NCI-H1417 treated with DMSO at 0.1 percent for 48 hours (cell line): ENCODE data around the gene PTGES2.
A peak's percentile ranks its signal among the peaks of the same experiment; 100 is the strongest.
"Not testable (repeated sequence)": the region's sequence is repeated elsewhere in the genome, so short reads cannot be mapped to it uniquely, and the experiment has no call there.

ENCODE experiments used
- DNase-seq: peaks from one replicate; lab custom pipeline; 2025; lab: John Stamatoyannopoulos, UW

Gene PTGES2

DNA sequence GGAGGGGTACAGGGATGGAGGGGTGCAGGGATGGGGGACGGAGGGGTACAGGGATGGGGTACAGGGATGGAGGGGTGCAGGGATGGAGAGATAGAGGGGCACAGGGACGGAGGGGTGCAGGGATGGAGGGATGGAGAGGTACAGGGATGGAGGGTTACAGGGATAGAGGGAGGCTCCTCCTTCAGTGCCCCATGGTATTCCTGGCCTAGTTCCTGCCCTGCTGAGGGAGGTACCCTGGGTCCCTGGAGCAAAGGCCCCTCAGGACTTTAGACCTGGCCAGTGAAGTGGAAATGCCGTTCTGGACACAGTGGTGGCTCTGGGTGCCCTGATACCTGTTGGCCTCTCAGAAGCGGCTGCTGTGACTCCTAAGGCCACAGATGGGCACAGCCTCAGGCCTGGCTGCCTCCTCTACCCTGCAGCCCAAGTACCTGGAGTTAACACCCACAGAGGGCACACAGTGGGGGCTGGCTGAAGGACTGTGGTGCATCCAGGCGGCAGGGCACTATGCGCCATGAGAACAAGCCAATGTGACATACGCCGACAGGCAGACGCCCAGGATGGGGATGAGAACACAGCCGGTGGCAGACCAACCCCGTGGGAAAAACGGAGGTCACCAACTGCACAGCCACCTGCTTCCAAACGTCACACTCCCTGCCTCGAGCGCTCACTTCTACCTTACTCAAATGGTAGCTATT, 8.4 kb downstream of the PTGES2 start:
- DNase-seq = no peak

DNA sequence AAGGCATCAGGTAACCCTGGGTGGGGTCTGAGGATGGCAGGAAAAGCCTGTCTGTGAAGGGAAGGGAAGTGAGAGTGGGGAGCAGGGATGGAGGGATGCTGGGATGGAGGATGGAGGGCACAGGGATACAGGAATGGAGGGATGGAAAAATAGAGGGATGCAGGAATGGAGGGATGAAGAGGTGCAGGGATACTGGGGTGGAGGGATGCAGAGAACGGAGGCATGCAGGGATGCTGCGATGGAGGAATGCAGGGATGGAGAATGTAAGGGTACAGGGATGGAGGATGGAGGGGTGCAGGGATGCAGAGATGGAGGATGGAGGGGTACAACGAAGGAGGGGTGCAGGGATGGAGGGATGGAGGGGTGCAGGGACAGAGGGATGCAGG, 9.1 kb downstream of the PTGES2 start:
- DNase-seq = no peak

DNA sequence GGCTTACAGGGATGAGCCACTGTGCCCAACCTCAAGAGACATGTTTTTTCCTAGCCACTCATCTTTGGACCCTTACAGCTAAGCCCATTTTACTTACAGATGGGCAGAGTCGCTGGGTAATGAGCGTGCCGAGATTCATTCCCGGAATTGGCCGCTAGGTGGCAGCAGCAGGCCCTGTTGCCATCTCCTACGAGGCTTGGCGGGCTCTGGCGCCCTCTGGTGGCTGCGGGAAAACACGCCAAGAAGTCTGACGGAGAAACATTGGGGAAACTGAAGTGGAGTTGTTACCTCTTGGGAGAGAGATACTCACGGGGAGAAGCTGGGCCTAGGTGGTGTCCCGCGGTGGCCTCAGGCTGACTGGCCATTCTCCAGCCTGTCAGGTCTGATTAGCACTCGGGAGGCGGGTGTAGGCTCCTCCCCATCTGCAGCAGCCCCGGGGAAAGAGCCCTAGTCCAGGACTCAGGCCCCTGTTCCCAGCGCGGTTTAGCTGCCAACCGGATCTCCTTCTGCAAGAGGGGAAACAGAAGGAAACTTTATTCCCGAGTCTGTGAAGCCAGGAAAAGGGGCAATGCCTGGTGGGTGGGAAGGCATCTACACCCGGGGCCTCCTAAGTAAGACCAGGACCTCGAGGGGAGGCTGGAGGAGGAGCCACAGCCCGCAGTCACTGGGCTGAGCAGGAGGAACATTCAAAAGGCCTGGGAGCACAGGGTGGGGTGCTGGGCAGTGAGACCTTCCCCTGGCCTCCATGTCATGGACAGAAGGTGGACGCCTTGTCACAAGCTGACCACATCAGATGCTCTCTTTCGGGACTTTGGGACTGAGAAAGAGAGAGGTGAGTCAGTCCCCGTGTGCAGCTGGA, 9.7 kb downstream of the PTGES2 start:
- DNase-seq = peak; percentile 66

DNA sequence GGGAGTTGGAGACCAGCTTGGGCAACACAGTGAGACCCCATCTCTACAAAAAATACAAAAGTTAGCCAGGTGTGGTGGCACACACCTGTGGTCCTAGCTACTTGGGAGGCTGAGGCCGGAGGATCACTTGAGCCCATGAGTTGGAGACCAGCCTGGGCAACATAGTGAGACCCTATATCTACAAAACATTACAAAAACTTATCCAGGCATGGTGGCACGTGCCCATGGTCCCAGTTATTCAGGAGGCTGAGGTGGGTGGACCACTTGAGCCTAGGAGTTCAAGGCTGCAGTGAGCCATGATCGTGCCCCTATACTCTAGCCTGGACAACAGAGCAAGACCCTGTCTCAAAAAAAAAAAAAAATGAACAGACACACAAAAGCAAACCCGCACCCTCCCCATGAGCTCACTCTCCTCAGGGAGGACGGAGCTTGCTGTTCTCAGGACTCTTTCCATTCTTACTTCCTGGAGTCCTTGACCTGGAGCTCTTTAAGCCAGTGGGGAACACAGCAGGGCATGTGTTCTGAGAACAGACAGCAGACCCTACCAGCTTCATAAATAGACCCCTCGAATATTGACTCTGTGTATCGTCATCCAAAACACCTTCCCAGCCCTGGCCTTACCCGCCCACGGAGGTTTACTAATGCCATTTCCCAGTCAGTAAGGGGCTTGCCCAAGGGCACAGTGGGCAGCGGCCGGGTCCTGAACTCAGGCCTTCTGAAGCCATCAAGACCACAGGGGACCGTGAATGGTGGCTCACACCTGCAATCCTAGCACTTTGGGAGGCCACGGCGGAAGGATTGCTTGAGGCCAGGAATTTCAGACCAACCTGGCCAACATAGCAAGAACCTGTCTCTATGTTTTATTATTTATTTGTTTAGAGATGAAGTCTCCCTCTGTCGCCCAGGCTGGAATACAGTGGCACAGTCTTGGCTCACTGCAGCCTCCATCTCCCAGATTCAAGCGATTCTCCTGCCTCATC, 11.1 kb downstream of the PTGES2 start:
- no peak for DNase-seq

DNA sequence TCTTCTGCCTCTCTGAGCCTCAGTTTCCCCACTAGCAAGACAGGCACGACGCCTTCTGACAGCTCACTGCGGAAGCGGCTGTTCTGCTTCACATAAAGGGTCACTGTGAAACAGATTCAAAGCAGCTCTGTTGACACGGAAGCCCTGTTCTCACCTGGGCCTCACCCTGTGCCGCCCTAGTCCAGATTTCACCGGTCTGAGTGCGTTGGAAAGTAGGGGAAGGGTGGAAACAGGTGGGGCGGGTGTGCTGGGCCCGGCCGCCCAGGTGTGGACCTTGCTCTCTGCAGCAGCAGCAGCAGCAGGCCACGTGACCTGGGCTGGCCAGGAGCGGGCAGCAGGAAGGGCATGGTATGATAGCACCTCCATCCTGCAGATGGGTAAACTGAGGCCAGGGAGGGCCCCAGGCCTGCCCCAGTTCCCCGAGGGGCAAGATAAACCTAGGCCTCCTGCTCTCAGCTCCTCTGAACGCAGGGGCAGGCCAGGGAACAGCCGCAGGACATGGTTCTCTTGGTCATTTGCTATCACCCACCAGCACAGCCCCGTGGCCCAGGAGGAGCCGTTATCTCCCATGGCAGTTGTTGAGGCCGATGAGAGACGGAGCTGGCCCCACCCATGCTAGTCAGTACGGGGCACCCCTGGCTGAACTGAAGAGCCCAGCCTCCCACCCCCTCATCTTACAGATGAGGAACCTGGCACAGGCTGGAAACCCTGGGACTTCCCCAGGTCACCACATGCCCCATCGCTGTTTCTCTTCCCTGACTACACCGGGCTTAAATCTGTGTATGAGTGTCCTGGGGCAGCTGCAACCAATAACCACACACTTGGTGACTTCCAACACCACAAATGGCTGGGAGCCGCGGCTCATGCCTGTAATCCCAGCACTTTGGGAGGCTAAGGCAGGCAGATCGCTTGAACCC, 12.1 kb downstream of the PTGES2 start:
- DNase-seq = no peak

DNA sequence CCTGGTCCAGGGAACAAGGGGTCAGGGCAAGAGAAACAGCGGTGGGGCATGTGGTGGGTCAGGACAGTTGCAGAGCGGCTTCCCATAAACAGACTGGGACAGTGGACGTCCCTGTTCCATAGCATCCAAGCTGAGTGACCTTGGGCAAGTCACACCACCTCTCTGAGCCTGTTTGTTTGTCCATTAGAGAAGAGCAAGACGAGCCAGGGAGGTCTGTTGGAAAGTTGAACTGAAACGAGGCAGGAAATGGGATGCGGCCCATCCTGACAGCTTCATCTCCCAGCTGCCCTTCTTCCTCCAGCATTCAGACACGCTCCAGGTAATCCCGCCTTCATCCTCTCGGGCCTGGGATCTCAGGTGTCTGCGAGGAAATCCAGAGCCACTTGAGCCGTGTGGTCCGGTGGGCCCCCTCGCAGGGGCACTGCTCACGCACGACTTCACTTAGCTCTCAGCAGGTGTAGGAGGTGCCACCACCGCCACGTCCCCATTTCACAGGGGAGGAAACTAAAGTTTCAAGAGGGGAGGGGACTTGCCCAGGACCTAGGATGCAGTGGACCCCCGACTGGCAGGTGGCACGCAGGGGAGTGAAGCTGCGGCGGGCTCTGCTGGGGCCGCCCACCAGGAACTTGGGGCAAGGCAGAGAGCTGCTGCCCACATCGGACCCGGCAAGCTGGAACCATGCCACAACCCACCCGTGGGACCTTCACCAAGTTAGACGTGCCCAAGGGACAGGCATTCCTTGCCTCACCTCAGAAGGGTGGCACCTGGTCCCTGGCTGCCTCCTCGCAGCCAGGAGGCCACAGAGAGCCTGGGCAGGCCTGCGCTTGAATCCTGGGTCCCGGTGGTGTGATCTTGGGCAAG, 13.0 kb downstream of the PTGES2 start:
- DNase-seq = no peak

DNA sequence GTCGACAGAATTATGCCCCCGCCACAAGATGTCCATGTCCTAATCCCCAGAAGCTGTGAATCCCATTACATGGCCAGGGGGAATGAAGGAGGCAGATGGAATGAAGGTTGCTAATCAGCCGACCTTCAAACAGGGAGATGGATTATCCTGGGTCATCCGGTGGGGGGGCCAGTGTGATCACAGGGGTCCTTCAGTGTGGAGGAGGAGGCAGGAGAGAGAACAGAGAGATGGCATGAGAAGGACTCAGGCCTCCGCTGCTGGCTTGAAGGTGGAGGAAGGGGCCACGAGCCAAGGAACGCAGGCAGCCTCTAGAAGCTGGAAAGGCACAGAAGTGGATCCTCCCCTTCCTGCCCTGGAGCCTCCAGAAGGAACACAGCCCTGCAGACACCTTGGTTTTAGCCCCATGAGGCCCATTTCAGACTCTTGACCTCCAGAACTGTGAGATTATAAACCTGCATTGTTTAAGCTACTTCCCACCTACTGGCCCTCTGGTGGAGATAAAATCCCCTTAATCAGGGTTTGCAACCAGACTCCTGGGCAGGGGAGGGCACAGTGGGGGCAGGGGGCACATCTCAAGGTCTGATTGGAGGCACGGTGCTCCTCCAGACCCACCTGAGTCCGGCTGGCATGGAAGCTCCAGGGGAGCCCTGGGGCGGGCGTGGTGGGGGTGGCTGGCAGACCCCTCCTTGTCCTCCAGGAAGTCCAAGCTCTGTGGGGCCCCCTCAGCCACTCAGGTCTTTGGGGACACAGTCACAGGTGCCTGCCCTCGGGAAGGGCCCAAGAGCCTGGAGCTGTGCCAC, 13.8 kb downstream of the PTGES2 start:
- no peak for DNase-seq

DNA sequence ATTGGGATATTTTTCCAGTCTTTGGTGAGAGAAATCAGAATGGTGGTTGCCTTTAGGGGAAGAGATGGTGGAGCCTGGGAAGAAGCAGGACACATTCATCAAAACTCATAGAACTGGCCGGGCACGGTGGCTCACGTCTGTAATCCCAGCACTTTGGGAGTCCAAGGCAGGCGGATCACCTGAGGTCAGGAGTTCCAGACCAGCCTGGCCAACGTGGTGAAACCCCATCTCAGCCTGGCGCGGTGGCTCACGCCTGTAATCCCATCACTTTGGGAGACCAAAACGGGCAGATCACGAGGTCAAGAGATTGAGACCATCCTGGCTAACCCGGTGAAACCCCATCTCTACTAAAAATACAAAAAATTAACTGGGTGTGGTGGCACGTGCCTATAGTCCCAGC, 15.8 kb downstream of the PTGES2 start:
- DNase-seq = not testable (repeated sequence)

DNA sequence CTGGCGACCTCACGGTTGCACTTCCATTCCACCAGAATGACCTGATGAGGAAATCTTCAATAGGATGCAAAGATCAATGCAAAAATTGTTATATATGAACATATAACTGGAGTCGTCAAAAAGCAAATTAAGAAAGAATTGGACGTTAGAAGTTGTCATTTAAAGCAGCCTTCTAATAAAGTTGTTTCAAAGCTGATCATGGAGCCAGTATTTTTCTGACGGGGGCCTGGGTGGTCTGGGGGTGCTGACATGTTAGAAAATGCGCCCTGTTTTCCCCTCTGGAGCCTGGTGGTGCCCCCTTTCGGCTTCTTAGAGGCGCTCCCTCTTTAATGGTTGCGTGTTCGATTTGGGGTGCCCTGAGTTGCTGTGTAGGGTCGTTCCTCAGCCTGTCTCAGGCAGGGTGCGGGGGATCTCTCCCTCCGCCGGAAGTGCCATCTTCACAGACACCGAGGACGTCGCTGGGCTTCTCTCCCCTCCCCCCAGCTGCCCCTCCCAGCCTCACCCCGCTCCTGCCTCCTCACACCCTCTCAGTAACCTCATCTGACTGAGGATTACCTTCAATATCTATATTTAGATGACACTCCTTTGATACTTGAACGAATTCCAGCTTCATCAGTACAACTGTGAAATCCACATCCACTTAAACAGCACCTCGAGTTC, 18.3 kb downstream of the PTGES2 start:
- no peak for DNase-seq

DNA sequence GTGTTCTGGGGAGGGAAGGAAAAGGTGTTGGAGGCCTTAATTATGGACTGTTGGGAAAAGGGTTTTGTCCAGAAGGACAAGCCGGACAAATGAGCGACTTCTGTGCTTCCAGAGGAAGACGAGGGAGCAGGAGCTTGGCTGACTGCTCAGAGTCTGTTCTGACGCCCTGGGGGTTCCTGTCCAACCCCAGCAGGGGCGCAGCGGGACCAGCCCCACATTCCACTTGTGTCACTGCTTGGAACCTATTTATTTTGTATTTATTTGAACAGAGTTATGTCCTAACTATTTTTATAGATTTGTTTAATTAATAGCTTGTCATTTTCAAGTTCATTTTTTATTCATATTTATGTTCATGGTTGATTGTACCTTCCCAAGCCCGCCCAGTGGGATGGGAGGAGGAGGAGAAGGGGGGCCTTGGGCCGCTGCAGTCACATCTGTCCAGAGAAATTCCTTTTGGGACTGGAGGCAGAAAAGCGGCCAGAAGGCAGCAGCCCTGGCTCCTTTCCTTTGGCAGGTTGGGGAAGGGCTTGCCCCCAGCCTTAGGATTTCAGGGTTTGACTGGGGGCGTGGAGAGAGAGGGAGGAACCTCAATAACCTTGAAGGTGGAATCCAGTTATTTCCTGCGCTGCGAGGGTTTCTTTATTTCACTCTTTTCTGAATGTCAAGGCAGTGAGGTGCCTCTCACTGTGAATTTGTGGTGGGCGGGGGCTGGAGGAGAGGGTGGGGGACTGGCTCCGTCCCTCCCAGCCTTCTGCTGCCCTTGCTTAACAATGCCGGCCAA, 19.1 kb downstream of the PTGES2 start:
- DNase-seq = no peak

DNA sequence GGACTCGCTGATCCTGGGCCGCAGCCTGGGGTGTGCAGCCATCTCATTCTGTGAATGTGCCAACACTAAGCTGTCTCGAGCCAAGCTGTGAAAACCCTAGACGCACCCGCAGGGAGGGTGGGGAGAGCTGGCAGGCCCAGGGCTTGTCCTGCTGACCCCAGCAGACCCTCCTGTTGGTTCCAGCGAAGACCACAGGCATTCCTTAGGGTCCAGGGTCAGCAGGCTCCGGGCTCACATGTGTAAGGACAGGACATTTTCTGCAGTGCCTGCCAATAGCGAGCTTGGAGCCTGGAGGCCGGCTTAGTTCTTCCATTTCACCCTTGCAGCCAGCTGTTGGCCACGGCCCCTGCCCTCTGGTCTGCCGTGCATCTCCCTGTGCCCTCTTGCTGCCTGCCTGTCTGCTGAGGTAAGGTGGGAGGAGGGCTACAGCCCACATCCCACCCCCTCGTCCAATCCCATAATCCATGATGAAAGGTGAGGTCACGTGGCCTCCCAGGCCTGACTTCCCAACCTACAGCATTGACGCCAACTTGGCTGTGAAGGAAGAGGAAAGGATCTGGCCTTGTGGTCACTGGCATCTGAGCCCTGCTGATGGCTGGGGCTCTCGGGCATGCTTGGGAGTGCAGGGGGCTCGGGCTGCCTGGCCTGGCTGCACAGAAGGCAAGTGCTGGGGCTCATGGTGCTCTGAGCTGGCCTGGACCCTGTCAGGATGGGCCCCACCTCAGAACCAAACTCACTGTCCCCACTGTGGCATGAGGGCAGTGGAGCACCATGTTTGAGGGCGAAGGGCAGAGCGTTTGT, 19.9 kb downstream of the PTGES2 start:
- DNase-seq = no peak

DNA sequence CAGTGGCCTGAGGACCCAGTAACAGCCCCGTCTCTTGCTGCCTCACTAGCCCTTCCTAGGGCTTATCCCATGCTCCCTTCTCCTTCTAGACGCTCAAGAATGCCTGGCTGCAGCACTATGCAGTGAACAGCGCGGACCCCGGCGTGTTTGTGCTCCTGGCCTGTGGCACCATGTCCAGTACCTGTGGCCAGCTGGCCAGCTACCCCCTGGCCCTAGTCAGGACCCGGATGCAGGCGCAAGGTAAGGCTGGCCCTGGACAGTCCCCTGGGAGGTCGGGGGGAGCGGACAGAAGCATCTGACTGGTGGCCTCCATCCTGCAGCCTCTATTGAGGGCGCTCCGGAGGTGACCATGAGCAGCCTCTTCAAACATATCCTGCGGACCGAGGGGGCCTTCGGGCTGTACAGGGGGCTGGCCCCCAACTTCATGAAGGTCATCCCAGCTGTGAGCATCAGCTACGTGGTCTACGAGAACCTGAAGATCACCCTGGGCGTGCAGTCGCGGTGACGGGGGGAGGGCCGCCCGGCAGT, 20.5 kb downstream of the PTGES2 start:
- DNase-seq = no peak

DNA sequence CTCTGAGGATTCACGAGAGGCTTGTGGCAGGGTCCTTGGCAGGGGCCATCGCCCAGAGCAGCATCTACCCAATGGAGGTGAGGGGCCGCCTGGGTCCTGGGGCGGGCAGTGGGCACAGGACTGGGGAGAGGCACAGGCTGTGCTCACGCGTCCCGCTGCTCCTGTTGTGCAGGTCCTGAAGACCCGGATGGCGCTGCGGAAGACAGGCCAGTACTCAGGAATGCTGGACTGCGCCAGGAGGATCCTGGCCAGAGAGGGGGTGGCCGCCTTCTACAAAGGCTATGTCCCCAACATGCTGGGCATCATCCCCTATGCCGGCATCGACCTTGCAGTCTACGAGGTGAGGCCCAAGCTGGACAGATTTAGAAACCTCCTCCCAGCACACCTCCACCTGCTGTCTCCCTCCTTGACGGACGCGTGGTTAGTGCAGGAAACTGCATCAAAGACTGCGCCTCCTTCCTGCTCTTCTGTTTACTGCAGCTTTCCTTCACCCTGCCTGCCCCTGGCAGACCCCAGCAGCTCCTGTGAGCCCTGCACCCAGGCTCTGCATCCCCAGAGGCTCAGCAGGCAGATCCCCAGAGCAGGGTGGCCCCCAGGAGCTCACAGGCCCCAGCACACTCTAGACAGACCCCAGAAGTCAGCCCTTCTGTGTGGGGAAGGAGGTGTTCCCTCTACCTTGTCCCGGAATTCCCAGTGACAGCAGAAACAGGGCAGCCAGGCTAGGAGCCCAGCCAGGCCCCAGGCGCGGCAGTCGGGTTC, 21.2 kb downstream of the PTGES2 start:
- no peak for DNase-seq

DNA sequence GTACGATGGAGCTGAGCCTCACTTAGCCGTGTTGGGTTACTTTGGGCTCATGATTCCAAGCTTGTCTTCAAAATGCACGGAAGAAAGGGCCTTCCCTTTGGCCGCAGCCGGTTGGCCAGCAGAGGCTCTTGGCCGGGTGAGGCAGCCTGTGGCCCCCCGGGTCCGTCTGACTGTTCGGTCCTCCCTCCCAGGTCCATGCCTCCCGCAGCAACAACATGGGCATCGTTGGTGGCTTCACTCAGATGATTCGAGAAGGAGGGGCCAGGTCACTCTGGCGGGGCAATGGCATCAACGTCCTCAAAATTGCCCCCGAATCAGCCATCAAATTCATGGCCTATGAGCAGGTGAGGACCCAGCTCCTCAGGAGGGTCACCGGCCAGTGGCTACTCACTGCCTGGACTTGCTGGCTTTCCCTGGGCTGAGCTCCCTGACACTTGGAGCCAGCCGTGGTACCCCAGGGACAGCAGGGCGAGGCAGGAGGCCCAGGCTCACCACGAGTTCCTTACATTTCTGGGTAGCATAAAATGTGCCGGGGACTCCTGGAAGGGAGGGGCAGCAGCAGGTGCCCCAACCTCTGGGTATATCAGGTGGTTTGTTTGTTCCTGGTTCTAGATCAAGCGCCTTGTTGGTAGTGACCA, 21.9 kb downstream of the PTGES2 start:
- DNase-seq = no peak

DNA sequence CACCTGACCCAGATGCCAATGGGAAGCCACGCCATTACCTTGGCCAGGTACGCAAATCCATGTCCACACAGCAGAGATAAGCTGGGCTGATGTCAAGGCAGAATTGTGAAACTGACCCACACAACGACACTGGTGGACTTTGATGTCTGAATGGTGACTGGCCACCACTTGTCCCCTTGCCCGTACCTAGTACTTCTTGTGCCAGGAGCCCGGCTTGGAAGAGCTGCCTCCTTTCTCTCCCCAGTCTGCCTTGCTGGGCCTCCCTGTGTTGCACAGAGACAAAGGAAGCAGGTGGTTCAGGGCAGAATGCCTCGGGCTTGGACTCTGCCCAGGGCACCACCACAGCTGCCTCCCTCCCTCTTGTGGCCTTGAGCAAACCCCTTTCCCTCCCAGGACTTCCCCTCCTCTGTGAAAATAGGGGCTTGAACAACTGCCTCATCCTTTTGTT, 23.3 kb downstream of the PTGES2 start:
- no peak for DNase-seq

DNA sequence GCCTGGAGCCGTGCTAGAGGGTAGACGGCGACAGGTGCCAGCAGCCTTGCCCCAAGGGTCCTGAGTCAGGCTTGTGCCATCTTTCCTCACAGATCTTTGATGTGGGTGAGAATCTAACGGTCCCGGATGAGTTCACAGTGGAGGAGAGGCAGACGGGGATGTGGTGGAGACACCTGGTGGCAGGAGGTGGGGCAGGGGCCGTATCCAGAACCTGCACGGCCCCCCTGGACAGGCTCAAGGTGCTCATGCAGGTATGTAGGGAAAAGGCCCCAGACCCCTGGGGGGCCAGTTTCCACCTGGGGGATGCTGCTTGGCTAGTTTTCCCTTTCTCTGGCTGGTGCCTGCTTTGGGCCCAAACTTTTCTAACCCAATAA, 24.0 kb downstream of the PTGES2 start:
- DNase-seq = no peak
